Activated naive CD4-positive, alpha-beta T cell treated with anti-CD3 and anti-CD28 coated beads, Interleukin-2, amount 50 U/mL, for 24 hours (primary cell): ENCODE data around the gene KMT2E.

ENCODE experiments used
- H3K27ac Mint-ChIP-seq: one replicate; pipeline ENCODE4 v1.8.0; 2021; ENCODE audit warnings: mild to moderate bottlenecking, mixed read lengths
- H3K27me3 Mint-ChIP-seq: one replicate; pipeline ENCODE4 v1.8.0; 2021; ENCODE audit warnings: mixed read lengths
- H3K36me3 Mint-ChIP-seq: one replicate; pipeline ENCODE4 v1.8.0; 2021; ENCODE audit warnings: mixed read lengths
- H3K4me1 Mint-ChIP-seq: one replicate; pipeline ENCODE4 v1.8.0; 2021; ENCODE audit warnings: mixed read lengths
- H3K4me3 Mint-ChIP-seq: one replicate; pipeline ENCODE4 v1.8.0; 2021; ENCODE audit warnings: mild to moderate bottlenecking, mixed read lengths
- H3K9me3 Mint-ChIP-seq: one replicate; pipeline ENCODE4 v1.8.0; 2021; ENCODE audit warnings: mixed read lengths

KMT2E gene

DNA sequence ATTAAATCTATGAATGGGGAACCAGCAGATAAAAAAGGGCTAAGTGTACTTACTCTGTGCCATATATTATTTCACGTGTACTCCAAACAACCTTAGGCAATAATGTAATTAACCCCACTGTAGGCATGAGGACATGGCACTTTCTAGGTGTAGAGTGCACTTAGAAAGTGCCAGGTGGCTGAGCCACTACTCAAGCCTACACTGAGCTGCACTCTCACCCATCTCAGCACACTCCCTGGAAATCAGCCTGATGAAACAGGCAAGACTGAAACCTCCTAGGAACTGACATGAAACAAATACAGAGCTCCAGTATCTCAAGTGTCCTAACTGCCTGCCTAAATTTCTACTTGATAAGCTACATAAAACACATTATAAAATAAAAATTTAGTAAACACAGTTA is 147.4 kb downstream of the KMT2E start:
- Mint-ChIP-seq H3K27ac (no peak overlapping the region), H3K27me3 (no peaks in the 10 kb centered on the region), H3K9me3 (no peaks in the 10 kb centered on the region), H3K4me3 (no peak overlapping the region), H3K36me3 (peaks cover 11% of the 10 kb centered on the region), H3K4me1 (peaks cover 5% of the 10 kb centered on the region)
